HG03520 (cell line): ENCODE results near the gene PRKG1.
"Not testable (repeated sequence)": the region's sequence is repeated elsewhere in the genome, so short reads cannot be mapped to it uniquely, and the experiment has no call there.

Experiments used
- ATAC-seq: cut with Tn5 transposase; IDR thresholded peaks from one replicate; pipeline ENCODE4 v1.9.1; 2021; ENCODE audit warnings: mild to moderate bottlenecking, moderate library complexity; ENCODE audit not compliant: unreplicated experiment

Gene PRKG1

DNA sequence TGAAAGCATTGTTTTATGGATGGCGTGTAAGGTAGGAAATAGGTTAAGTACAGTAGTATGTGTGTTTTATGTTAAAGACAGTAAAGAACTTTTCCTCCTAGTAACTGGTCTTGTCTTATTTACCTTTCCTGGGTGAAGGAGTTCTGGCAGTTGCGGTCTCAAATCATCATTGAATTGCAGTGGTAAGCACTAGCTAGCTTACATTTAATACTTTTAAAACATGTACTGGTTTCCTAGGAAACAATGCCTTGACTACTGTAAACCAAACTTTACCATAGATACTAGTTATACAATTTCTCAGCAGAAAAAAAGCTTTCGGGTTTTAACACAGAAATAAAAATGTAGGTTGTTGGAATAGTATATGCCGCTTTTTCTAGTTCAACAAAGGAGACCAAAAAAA, 37.7 kb downstream of the PRKG1 start:
- no peak for ATAC-seq

DNA sequence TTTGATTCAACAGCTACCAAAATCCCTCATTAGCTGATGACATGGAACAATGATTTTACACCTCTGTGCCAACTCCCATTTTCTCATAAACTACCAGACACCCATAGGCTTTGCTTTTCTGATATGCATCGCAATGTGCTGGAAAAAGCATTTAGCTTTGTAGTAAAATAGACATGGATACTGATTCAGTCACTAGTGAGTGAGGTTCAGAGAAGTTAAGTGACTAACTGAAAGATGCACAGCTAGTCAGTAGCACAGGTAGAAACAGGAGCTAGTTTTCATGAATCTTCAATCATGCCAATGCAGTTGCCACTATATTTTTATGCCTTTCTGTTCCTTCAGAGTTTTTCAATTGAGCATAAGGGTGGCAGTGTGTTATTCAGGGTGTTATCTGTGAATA, 38.7 kb downstream of the PRKG1 start:
- ATAC-seq: no peak

- ATAC-seq: no peak
Measured at GRCh38 chr10:51117053-51117660, 42.9 kb downstream of the PRKG1 start.

- ATAC-seq: no peak
Measured at GRCh38 chr10:51117794-51118193, 43.5 kb downstream of the PRKG1 start.

DNA sequence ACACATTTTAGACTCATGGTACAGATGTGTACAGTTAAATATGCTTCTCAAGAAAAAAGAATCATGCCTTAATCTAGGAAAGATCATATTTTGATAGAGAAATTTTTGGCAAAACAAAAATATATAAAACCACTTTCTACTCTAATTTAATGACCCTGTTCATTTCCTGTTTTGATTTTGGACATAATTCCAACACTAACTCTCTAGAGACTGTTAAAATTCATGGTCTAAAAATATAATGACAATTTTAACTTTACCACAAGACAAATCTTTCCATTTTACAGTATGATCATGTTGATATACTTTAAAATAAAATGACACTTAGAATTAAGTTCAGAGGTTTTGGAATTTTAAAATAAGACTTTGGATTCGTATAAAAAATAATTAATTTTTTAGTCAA, 45.2 kb downstream of the PRKG1 start:
- no peak for ATAC-seq

GRCh38 chr10:51121861-51122260, 47.6 kb downstream of the PRKG1 start:
- no peak for ATAC-seq

GRCh38 chr10:51124852-51125251, 50.6 kb downstream of the PRKG1 start:
- no peak for ATAC-seq

DNA sequence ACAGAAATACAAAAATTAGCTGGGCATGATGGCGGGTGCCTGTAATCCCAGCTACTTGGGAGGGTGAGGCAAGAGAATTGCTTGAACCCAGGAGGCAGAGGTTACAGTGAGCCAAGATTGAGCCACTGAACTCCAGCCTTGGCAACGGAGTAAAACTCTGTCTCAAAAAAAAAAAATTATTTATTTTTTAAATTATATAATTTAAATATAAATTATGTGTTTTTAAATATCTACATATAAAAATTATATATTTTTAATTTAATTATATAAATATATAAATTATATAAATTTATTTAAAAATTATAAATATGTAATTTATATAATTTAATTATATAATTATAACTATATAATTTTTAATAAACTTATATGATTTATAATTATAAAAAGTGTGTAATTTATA, 51.2 kb downstream of the PRKG1 start:
- no peak for ATAC-seq

DNA sequence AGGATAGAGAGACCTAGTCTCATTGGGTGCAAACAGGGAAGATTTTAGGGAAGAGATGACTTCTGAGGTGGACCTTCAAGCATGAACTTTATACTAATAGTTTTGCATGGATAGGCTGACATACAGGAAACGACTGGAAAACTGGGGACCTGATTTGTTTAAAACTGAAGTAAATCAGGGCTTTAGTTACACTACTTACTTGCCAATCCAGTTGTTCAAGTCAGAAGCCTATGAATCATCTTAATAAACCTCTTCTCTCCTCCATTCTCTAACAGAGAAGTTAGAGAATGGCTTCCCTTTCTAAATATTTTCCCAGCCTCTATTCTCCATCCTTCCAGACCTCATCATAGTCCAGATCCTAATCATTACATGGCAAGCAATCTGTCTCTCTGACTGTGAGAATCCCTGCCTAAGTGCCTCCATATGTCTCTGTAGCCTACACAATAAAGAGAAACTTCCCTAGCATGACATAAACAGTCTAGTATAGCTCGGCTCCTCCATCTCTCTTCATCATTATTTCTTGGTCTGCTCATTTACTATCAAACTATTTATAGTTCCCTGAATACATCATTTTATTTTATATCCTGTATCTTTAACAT, 55.8 kb downstream of the PRKG1 start:
- ATAC-seq: no peak

GRCh38 chr10:51137756-51138529, 63.7 kb downstream of the PRKG1 start:
- no peak for ATAC-seq

DNA sequence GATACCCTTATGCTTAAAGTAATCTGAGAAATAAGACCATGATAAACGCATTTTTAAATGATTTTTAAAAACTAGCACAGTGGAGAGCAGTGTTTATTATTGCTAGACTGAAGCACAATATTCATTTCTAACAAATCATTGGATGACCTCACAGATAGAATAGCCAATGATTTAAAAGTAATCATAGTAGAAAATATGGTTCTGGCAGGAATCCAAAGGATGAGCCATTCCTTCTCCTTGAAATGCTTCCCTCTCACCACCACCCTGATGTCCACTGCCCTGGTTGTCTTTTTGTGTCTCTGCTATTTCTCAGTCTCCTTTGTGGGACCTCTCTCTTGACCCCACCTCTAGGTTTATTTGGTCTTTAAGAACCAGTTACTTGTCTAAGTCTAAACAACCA, 64.9 kb downstream of the PRKG1 start:
- ATAC-seq: no peak

DNA sequence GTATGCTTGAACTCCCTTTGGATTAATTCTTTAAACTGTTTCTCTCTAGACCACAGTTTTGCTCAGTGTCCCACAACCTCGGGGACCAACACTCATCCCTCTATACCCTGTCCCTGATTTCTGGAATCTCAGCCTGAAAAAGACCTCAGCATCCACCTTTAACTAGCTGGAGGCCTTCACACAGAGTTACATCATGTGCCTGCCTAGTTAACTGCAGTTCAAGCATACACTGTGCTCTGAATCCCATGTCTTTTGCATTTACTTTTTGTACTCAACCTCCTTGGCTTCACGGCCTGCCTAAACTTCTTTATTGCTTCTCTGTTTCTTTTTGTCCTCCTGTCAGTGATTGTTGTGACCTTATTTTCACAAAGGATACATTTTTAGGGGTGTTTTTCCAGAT, 66.7 kb downstream of the PRKG1 start:
- no peak for ATAC-seq

GRCh38 chr10:51144161-51144781, 70.0 kb downstream of the PRKG1 start:
- no peak for ATAC-seq

DNA sequence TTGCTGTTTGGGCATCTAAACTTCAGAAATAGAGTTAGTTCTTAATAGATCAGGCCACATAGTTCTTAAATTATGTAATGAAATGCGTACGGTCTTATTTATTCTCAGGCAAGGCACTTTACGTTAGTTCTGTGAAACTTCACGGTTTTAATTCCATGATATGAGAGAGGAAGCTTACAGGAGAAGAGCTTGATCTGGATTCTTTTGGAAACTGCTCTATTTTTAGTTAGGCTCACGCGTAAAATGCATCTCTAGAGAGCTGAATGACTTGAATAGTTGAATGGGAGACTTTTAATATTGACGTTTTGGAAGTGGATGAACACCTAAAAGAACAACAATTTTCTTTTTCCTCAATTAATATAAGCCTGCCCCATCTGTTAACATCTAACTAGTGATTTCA, 71.1 kb downstream of the PRKG1 start:
- no peak for ATAC-seq

DNA sequence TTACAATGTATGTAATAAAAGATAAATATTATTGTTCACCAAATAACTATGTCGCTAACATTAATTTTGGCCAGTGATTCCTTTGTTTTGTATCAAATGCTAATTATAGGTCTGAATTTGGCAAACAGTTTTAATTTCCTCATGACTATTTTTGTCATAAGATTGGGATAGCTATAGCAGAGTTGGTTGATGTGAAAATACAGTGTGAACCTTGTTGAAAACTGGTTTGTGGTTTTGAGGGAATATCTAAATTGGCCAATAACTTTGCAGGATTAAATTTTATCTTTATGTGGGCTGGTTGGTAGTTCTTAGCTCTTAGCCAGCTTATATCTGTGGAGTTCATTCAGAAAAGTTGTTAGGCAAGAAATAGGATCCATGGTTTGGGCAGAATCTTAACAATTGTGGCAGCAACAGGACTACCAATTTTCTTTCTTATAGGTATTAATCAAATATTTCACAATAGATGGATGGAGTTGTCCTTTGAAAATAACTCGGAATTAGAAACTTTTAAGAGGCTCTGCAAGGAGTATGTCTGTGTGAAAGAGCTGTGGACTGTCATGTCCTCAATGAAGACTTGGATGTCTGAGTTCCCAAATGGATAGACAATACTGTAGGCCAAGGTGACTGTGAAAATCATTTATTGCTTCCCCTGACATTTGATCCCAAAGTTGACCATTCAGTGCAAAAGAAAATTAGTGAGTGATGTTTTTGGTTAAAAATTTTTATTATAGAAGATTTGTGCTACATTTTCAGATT, 73.5 kb downstream of the PRKG1 start:
- no peak for ATAC-seq

GRCh38 chr10:51156926-51157325, 82.6 kb downstream of the PRKG1 start:
- no peak for ATAC-seq

DNA sequence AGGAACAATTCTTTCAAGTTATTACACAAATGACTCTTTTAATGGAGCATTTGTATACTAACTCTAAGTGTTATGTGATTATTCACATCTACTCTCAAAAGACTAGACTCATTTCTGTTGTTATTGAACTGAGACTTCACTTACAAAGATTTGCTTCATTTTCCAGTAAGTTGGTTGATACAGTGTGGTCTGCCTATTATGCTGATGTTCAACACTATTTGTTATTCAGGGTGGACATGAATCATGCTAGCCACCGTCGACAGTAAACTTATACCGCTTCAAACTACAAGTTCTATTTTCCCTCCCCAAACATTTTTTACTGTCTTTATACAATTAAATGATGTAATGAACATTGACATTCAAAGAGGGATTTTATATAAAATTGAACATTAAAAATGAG, 84.5 kb downstream of the PRKG1 start:
- ATAC-seq: no peak

DNA sequence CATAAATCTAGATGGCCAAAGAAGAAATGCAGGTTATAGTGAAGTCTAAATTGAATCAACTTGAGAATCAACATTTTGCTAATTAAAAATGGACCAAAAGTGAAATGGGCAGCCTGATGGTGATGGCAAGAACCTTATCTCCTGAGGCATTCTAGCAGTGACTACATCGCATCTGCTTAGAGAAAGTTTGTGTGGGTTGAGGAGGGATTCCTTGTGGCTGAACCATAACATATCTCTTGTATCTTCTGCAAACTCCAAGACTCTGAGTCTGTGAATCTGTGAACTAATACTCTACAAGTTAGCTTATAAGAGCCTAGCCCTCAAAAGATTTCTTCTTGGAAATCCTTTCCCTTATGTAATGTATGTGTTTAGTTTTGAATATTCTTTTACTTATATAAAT, 85.6 kb downstream of the PRKG1 start:
- ATAC-seq: no peak

GRCh38 chr10:51162002-51162401, 87.7 kb downstream of the PRKG1 start:
- ATAC-seq: no peak

- ATAC-seq: not testable (repeated sequence)
Measured at GRCh38 chr10:51163380-51164049, 89.2 kb downstream of the PRKG1 start.
